HEK293 (cell line): ENCODE measurements around the gene PGAM5.

Source experiments
- CTCF ChIP-seq: fragments of 450-650 bp; formaldehyde crosslinking; IDR thresholded peaks from 2 replicates; pipeline ENCODE4 v1.5.1; 2016; ENCODE audit warnings: missing biosample characterization, missing genetic modification characterization
- GLI2 ChIP-seq: fragments of 450-650 bp; formaldehyde crosslinking; IDR thresholded peaks from 2 replicates; pipeline ENCODE4; 2017; ENCODE audit warnings: missing biosample characterization, missing genetic modification characterization, low read depth, borderline replicate concordance
- KLF17 ChIP-seq: fragments of 450-650 bp; formaldehyde crosslinking; IDR thresholded peaks from 2 replicates; pipeline ENCODE4 v1.5.1; 2016; ENCODE audit warnings: missing biosample characterization, missing genetic modification characterization
- SP2 ChIP-seq: fragments of 450-650 bp; formaldehyde crosslinking; IDR thresholded peaks from 2 replicates; pipeline ENCODE4 v1.5.1; 2016; ENCODE audit warnings: missing biosample characterization, missing genetic modification characterization
- SP7 ChIP-seq: fragments of 450-650 bp; formaldehyde crosslinking; IDR thresholded peaks from 2 replicates; pipeline ENCODE4 v1.5.1; 2016; ENCODE audit warnings: missing biosample characterization, missing genetic modification characterization
- YY1 ChIP-seq: fragments of 450-650 bp; formaldehyde crosslinking; IDR thresholded peaks from 2 replicates; pipeline ENCODE4 v1.5.1; 2018; ENCODE audit warnings: missing biosample characterization, missing genetic modification characterization
- ZNF2 ChIP-seq: fragments of 450-650 bp; formaldehyde crosslinking; IDR thresholded peaks from 2 replicates; pipeline ENCODE4 v1.5.1; 2016; ENCODE audit warnings: missing biosample characterization, missing genetic modification characterization
- ZNF791 ChIP-seq: fragments of 450-650 bp; formaldehyde crosslinking; IDR thresholded peaks from 2 replicates; pipeline ENCODE4 v1.5.1; 2016; ENCODE audit warnings: missing biosample characterization, missing genetic modification characterization

- TF ChIP-seq YY1 (no peak), GLI2 (no peak), CTCF (tag by site-specific recombination) (no peak), ZNF791 (tag by site-specific recombination) (no peak), ZNF2 (no peak), SP7 (tag by site-specific recombination) (no peak), SP2 (tag by site-specific recombination) (no peak), KLF17 (tag by site-specific recombination) (no peak)
These were observed 20.5 kb upstream of the PGAM5 start for GRCh38 chr12:132690112-132690511.
